Measurements from ENCODE around the gene ZMYND8. TPM values are rescaled to one million over a fixed set of nuclear protein-coding genes. Genes with fewer than 3 reads are reported as not detected.

ZMYND8 gene
- total RNA-seq, 1 experiment from 2014 or later: 50.7 TPM

- CTCF ChIA-PET: interaction anchor here (0.6 kb wide), 1 partner anchor 10 kb away, joined by 3 read pairs; no protein-coding TSS in a partner anchor
Measured at GRCh38 chr20:47284373-47284772, 72.1 kb downstream of the ZMYND8 start.

GRCh38 chr20:47283411-47283810 is 73.1 kb downstream of the ZMYND8 start:
- CTCF ChIA-PET: interaction anchor here (0.7 kb wide), 1 partner anchor 101 kb away, joined by 3 read pairs; no protein-coding TSS in a partner anchor
- Histone ChIP-seq H3K27me3 (ENCODE audit: control insufficient read depth, insufficient read depth, low read length) (no peaks in the 10 kb centered on the region), H3K36me3 (ENCODE audit: control insufficient read depth, insufficient read depth, low read length) (no peaks in the 10 kb centered on the region), H3K4me1 (ENCODE audit: control insufficient read depth, insufficient read depth, low read length) (peaks cover 11% of the 10 kb centered on the region), H3K9me3 (ENCODE audit: control insufficient read depth, insufficient read depth, low read depth, low read length) (no peaks in the 10 kb centered on the region), H3K27ac (ENCODE audit: low read length) (peak overlapping the region; percentile 30; the same call in 1 of the 2 replicates), H3K4me3 (ENCODE audit: low read depth in 2 of 2, low read length in 2 of 2) (no peak overlapping the region)
- POLR2A ChIA-PET: no interaction called here
- in situ Hi-C loops (cut with HindIII; ENCODE audit: low pct_unique_long_range_greater_than_20kb, low sequenced_read_pairs): no loop called here
- TF ChIP-seq REST (IDR thresholded peaks at IDR 0.05; ENCODE audit: insufficient read depth in 1 of 2, low read depth in 2 of 2, low read length in 1 of 2): no peak
- TF ChIP-seq POLR2AphosphoS5 (IDR thresholded peaks at IDR 0.05; ENCODE audit: low read depth, low read length): no peak
- no peak for TF ChIP-seq TCF7L2 (IDR thresholded peaks at IDR 0.05; ENCODE audit: low read depth, low read length)
- no peak for TF ChIP-seq SIN3A (IDR thresholded peaks at IDR 0.05; ENCODE audit: borderline replicate concordance, insufficient read depth, low read depth, low read length)
- TF ChIP-seq CTCF (IDR thresholded peaks at IDR 0.05): no peak
- intact Hi-C loops (cut with micrococcal nuclease; ENCODE audit: unreplicated experiment): no loop called here
- no TSS peak for BruUV-seq (replicated peaks)
- ATAC-seq (no peak), DNase-seq (ENCODE audit: low read depth, low spot score) (no peak)

More at GRCh38 chr20:47284373-47284772, 72.1 kb downstream of the ZMYND8 start:
- peaks cover 6% of the 10 kb centered on the region; the same call in 1 of the 2 replicates for H3K4me1 ChIP-seq (ENCODE audit: control insufficient read depth, insufficient read depth, low read length)
- ATAC-seq (no peak), DNase-seq (ENCODE audit: low read depth, low spot score) (no peak)
- POLR2A ChIA-PET: no interaction called here
- H3K9me3 ChIP-seq (ENCODE audit: control insufficient read depth, insufficient read depth, low read depth, low read length): no peaks in the 10 kb centered on the region
- no peaks in the 10 kb centered on the region; the same call in 1 of the 2 replicates for H3K36me3 ChIP-seq (ENCODE audit: control insufficient read depth, insufficient read depth, low read length)
- TF ChIP-seq CTCF (IDR thresholded peaks at IDR 0.05) (no peak), REST (IDR thresholded peaks at IDR 0.05; ENCODE audit: insufficient read depth in 1 of 2, low read depth in 2 of 2, low read length in 1 of 2) (no peak), SIN3A (IDR thresholded peaks at IDR 0.05; ENCODE audit: borderline replicate concordance, insufficient read depth, low read depth, low read length) (no peak), POLR2AphosphoS5 (IDR thresholded peaks at IDR 0.05; ENCODE audit: low read depth, low read length) (no peak), TCF7L2 (IDR thresholded peaks at IDR 0.05; ENCODE audit: low read depth, low read length) (no peak)
- in situ Hi-C loops (cut with HindIII; ENCODE audit: low pct_unique_long_range_greater_than_20kb, low sequenced_read_pairs) (no loop called here), intact Hi-C loops (cut with micrococcal nuclease; ENCODE audit: unreplicated experiment) (no loop called here)
- H3K27me3 ChIP-seq (ENCODE audit: control insufficient read depth, insufficient read depth, low read length): no peaks in the 10 kb centered on the region
- no TSS peak for BruUV-seq (replicated peaks)
- no peak overlapping the region for H3K4me3 ChIP-seq (ENCODE audit: low read depth in 2 of 2, low read length in 2 of 2)
- peak overlapping the region; percentile 42; the same call in 1 of the 2 replicates for H3K27ac ChIP-seq (ENCODE audit: low read length)

All from Panc1 (cell line).